ENCODE results near the gene REEP3.

REEP3 gene

DNA sequence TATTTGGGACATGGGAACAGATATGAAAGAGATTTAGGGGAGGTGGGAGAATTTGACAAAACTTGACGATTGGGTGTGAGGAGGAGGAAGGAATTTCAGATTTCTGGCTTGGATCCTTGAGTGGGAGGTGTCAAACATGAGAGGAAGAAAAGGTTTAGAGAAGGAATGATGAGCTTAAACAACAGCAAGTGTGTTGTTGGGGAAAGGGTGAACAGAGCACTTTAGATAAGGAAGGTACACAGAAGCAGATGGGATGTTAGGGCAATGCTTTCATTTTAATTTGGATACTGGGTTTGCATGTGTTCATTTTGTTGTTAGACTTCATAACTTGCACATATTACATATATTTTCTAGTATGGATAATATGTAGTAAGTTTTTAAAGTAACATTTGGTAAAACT lies 23.2 kb downstream of the REEP3 start:
- Mint-ChIP-seq H3K4me3 (no peak overlapping the region), H3K27ac (peak overlapping the region in 1 of 3 experiments; percentile 8), H3K27me3 (ENCODE audit: low read depth) (no peaks in the 10 kb centered on the region), H3K4me1 (peaks cover 32% of the 10 kb centered on the region), H3K9me3 (no peaks in the 10 kb centered on the region), H3K36me3 (ENCODE audit: low read depth) (peaks cover 15% of the 10 kb centered on the region)
- TF ChIP-seq, protein P1, sequence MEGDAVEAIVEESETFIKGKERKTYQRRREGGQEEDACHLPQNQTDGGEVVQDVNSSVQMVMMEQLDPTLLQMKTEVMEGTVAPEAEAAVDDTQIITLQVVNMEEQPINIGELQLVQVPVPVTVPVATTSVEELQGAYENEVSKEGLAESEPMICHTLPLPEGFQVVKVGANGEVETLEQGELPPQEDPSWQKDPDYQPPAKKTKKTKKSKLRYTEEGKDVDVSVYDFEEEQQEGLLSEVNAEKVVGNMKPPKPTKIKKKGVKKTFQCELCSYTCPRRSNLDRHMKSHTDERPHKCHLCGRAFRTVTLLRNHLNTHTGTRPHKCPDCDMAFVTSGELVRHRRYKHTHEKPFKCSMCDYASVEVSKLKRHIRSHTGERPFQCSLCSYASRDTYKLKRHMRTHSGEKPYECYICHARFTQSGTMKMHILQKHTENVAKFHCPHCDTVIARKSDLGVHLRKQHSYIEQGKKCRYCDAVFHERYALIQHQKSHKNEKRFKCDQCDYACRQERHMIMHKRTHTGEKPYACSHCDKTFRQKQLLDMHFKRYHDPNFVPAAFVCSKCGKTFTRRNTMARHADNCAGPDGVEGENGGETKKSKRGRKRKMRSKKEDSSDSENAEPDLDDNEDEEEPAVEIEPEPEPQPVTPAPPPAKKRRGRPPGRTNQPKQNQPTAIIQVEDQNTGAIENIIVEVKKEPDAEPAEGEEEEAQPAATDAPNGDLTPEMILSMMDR (IDR thresholded peaks at IDR 0.05; ENCODE audit: unreplicated experiment in 3 of 3), result no peak

DNA sequence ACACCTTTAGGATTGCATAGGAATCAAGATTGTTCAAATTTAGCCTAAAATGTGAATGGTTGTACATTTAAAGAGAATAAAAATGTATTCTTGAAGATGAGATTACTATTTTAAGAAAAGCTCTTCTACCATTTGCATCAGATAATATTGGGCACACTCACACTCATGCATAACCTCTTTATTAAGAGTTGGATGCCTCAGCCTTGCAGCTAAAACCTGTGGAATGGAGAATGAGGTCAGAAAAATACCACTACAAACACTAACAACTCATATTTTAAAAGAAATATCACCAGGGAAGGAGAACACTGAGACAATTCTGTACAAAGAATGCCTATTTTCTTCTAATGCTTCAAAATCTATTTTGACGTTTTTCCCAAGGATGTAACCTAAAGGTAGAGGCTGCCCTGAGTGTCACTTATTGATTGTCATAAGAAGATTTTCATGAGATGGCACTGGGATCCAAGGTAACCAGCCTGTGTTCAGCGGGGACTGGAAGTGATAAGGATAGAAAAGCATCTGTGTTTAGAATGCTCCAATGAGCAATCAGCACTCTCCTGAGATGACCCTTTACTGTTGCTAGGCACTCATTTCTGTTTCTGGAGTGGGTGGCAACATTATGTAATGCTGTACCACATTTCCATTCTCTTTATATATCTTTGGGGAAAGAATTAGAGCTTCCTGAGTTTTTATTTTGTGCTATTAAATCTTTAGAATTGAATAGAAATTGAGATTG lies 26.6 kb downstream of the REEP3 start:
- Mint-ChIP-seq H3K9me3 (no peaks in the 10 kb centered on the region), H3K27me3 (ENCODE audit: low read depth) (no peaks in the 10 kb centered on the region), H3K27ac (no peak overlapping the region), H3K36me3 (ENCODE audit: low read depth) (peaks cover 15% of the 10 kb centered on the region), H3K4me3 (no peak overlapping the region), H3K4me1 (peaks cover 18% of the 10 kb centered on the region)
- TF ChIP-seq, protein P1 (IDR thresholded peaks at IDR 0.05; ENCODE audit: unreplicated experiment in 3 of 3), result no peak

DNA sequence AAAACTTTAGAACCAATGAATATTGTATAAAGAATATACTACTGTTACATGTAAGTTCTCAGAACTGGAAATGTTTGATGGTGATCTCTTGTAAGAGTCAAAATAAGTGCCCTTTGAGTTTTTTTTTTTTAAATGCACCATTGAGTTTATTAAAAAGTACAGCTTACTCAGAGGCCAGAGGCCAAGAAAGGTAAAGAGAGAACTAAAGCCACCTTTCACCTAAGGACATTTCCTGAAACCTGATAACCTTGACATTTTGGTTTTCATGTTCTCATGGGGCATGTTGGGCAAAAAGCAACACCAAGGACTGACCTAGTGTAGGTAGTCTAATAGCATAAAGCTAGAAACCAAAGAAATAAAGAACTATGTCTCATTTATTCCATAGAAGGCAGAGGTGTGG lies 27.7 kb downstream of the REEP3 start:
- Mint-ChIP-seq H3K36me3 (ENCODE audit: low read depth) (peaks cover 24% of the 10 kb centered on the region), H3K4me1 (peaks cover 13% of the 10 kb centered on the region), H3K27ac (no peak overlapping the region), H3K27me3 (ENCODE audit: low read depth) (no peaks in the 10 kb centered on the region), H3K9me3 (no peaks in the 10 kb centered on the region), H3K4me3 (no peak overlapping the region)
- TF ChIP-seq, protein P1 (IDR thresholded peaks at IDR 0.05; ENCODE audit: unreplicated experiment in 3 of 3), result no peak

DNA sequence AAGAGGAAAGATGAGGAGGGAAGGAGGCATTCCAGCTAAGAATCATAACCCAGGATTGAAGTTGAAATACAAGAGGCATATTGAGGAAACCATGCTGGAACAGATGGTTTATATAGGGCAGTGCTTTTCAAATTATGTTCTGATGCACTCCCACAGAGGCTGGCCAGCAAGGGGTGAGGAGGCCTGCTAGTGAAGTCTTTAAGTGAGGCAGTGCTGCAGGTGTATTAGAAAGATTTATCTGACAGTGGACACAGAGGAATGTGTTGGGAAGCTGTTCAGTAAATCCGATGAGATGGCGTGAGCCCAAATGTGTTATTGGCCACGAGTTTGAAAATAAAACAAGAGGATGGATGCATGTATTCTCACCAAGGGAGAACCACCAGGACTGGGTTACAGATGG lies 28.6 kb downstream of the REEP3 start:
- H3K4me1 Mint-ChIP-seq, result peaks cover 5% of the 10 kb centered on the region
- no peaks in the 10 kb centered on the region for H3K27me3 Mint-ChIP-seq (ENCODE audit: low read depth)
- H3K4me3 Mint-ChIP-seq, result no peak overlapping the region
- no peaks in the 10 kb centered on the region for H3K9me3 Mint-ChIP-seq
- TF ChIP-seq, protein P1 (IDR thresholded peaks at IDR 0.05; ENCODE audit: unreplicated experiment in 3 of 3), result no peak
- peaks cover 32% of the 10 kb centered on the region for H3K36me3 Mint-ChIP-seq (ENCODE audit: low read depth)
- H3K27ac Mint-ChIP-seq, result peak overlapping the region in 2 of 3 experiments; percentile 1 to 71

DNA sequence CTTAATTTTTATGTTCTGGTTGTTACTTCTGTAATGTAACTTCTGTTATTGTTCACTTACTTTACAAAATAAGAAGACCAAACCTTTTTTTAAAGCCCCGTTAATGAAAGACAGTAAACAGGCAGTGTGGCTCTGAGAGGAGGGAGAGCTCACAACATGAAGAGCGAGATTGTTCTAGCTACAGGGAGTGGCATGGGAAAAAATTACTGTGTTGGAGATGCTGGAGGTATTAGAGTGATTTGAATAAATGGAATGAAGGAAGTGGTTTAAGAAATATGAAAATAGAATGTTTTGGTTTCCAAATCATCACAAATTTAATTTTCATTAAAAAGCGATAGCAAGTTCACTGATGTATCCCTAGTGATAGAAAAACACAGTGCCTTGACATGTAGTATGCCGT lies 31.8 kb downstream of the REEP3 start:
- TF ChIP-seq, protein P1 (IDR thresholded peaks at IDR 0.05; ENCODE audit: unreplicated experiment in 3 of 3), result no peak
- Mint-ChIP-seq H3K9me3 (no peaks in the 10 kb centered on the region), H3K4me3 (no peak overlapping the region), H3K36me3 (ENCODE audit: low read depth) (peaks cover 21% of the 10 kb centered on the region), H3K27me3 (ENCODE audit: low read depth) (no peaks in the 10 kb centered on the region), H3K4me1 (peaks cover 5% of the 10 kb centered on the region), H3K27ac (no peak overlapping the region)

DNA sequence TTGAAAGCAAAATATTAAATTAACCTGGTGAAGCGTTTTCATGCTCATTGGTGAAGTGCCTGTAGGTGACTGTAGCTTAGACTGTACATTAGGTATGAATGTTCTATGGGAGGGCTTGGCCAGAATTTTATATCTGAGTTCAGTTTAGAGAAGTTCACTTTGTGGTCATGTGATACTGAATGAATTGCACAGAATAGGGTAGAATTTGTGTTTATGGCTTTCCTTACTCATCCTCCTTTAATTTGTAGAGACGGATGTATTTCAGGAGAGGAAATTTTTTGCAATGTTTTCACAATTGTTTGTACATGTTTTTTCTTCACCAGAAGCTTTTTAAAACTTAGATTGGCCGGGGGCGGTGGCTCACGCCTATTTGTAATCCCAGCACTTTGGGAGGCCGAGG lies 32.3 kb downstream of the REEP3 start:
- H3K27ac Mint-ChIP-seq, result no peak overlapping the region
- H3K9me3 Mint-ChIP-seq, result no peaks in the 10 kb centered on the region
- peaks cover 21% of the 10 kb centered on the region for H3K36me3 Mint-ChIP-seq (ENCODE audit: low read depth)
- H3K4me1 Mint-ChIP-seq, result peaks cover 5% of the 10 kb centered on the region
- no peak overlapping the region for H3K4me3 Mint-ChIP-seq
- no peaks in the 10 kb centered on the region for H3K27me3 Mint-ChIP-seq (ENCODE audit: low read depth)
- TF ChIP-seq, protein P1 (IDR thresholded peaks at IDR 0.05; ENCODE audit: unreplicated experiment in 3 of 3), result no peak

Data from nephron (organoid).